ENCODE results near the gene FAAP20. TPM values are rescaled to one million over a fixed set of nuclear protein-coding genes. Genes with fewer than 3 reads are reported as not detected.

The FAAP20 gene, protein sequence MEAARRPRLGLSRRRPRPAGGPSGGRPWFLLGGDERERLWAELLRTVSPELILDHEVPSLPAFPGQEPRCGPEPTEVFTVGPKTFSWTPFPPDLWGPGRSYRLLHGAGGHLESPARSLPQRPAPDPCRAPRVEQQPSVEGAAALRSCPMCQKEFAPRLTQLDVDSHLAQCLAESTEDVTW
- 119 and 125 TPM in 2 replicates for total RNA-seq (2021)
- long read RNA-seq, transcript FAAP20-212 (3 exons, 701 nt), result minor isoform, 5 of 44 reads
- long read RNA-seq, transcript FAAP20-207 (4 exons, 1,544 nt), result major isoform, 8 of 44 reads
- long read RNA-seq, transcript FAAP20-202 (4 exons, 729 nt), result minor isoform, 5 of 44 reads
- long read RNA-seq, transcript FAAP20-203 (4 exons, 811 nt), result major isoform, 8 of 44 reads
- long read RNA-seq, partial matches to known transcripts, result 7 of 44 reads
- long read RNA-seq, other reads (novel, unspliced or antisense), result 11 of 44 reads

GRCh38 chr1:2194319-2194897, at the start of gene FAAP20:
Gene FAAP20 (minus strand): TSS chr1:2194772. CDS start chr1:2194749, 23 bp downstream.
- no peak within 1 kb of the TSS for H4K5ac ChIP-seq (ENCODE audit: insufficient read length, low read depth, low read length)
- DNase-seq, result peak; percentile 81
- H3K27me3 Mint-ChIP-seq (ENCODE audit: low read depth), result no peaks in the 10 kb centered on the region
- H3K79me2 ChIP-seq (ENCODE audit: insufficient read depth, low read length), result no peaks in the 10 kb centered on the region; the same call in 1 of the 2 replicates
- H3K23ac ChIP-seq (ENCODE audit: insufficient read length, low read depth, low read length), result no peak within 1 kb of the TSS
- no peak within 1 kb of the TSS; the same call in 1 of the 2 replicates for H3K14ac ChIP-seq (ENCODE audit: insufficient read depth, low read length)
- TF ChIP-seq, protein P1, sequence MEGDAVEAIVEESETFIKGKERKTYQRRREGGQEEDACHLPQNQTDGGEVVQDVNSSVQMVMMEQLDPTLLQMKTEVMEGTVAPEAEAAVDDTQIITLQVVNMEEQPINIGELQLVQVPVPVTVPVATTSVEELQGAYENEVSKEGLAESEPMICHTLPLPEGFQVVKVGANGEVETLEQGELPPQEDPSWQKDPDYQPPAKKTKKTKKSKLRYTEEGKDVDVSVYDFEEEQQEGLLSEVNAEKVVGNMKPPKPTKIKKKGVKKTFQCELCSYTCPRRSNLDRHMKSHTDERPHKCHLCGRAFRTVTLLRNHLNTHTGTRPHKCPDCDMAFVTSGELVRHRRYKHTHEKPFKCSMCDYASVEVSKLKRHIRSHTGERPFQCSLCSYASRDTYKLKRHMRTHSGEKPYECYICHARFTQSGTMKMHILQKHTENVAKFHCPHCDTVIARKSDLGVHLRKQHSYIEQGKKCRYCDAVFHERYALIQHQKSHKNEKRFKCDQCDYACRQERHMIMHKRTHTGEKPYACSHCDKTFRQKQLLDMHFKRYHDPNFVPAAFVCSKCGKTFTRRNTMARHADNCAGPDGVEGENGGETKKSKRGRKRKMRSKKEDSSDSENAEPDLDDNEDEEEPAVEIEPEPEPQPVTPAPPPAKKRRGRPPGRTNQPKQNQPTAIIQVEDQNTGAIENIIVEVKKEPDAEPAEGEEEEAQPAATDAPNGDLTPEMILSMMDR (conservative IDR thresholded peaks at IDR 0.05), result no peak
- H2AFZ ChIP-seq (ENCODE audit: low read length), result no peak within 1 kb of the TSS
- H3T11ph ChIP-seq (ENCODE audit: low read length), result no peak within 1 kb of the TSS
- H3K79me1 ChIP-seq (ENCODE audit: insufficient read depth, low read depth, low read length, poor library complexity, severe bottlenecking), result no peaks in the 10 kb centered on the region
- peaks cover 10 to 15% of the 10 kb centered on the region in 2 experiments for H3K4me1 Mint-ChIP-seq
- no peak within 1 kb of the TSS for H2AK5ac ChIP-seq (ENCODE audit: insufficient read length, low read length)
- H4K8ac ChIP-seq (replicated peaks; ENCODE audit: insufficient read length, low read depth, low read length), result no peak within 1 kb of the TSS
- no peak within 1 kb of the TSS for H2BK20ac ChIP-seq (ENCODE audit: low read depth, low read length, poor library complexity, severe bottlenecking)
- WGBS (ENCODE audit: extremely low coverage, insufficient read length, low lambda C conversion rate), result no CpG with 5 or more reads among the region's 63 CpGs
- H3K18ac ChIP-seq (ENCODE audit: insufficient read length, low read depth, low read length), result no peak within 1 kb of the TSS
- H3K27ac ChIP-seq (ENCODE audit: insufficient read length, low read depth, low read length), result no peak within 1 kb of the TSS
- no peaks in the 10 kb centered on the region for H4K20me1 ChIP-seq (ENCODE audit: control insufficient read depth, insufficient read depth, insufficient read length)
- H3K9me3 Mint-ChIP-seq, result no peaks in the 10 kb centered on the region
- no peak within 1 kb of the TSS for H4K91ac ChIP-seq (ENCODE audit: insufficient read length, low read depth, low read length)
- H3K23me2 ChIP-seq (ENCODE audit: insufficient read length, low read depth, low read length, poor library complexity, severe bottlenecking), result peaks cover 5% of the 10 kb centered on the region
- H3K27me3 ChIP-seq (ENCODE audit: insufficient read depth, low read length), result no peaks in the 10 kb centered on the region
- peak within 1 kb of the TSS; percentile 57 for H3K9ac ChIP-seq (ENCODE audit: extremely low read depth, insufficient read length, low read length)
- peak within 1 kb of the TSS; percentile 68 for H3K4me2 ChIP-seq (ENCODE audit: insufficient read depth, insufficient read length, low read length)
- no peak within 1 kb of the TSS for H3K56ac ChIP-seq (ENCODE audit: insufficient read length, low read depth, low read length)
- peak within 1 kb of the TSS; percentile 32 for H2BK12ac ChIP-seq (ENCODE audit: insufficient read length, low read depth, low read length)
- no peak within 1 kb of the TSS for H3K4ac ChIP-seq (ENCODE audit: low read depth, low read length)
- peaks cover 6 to 11% (median 8%) of the 10 kb centered on the region in 3 experiments; a peak in 6 of 7 replicates for H3K36me3 Mint-ChIP-seq (ENCODE audit: insufficient read depth in 1 of 3, low read depth in 3 of 3)
- peak within 1 kb of the TSS in 2 of 3 experiments; percentile 52 to 79; a peak in 2 of 7 replicates for H3K27ac Mint-ChIP-seq
- H3K4me1 ChIP-seq (ENCODE audit: insufficient read depth, low read length), result no peaks in the 10 kb centered on the region
- H2BK5ac ChIP-seq (ENCODE audit: insufficient read length, low read length), result no peak within 1 kb of the TSS
- H2BK15ac ChIP-seq (ENCODE audit: low read depth, low read length), result no peak within 1 kb of the TSS
- peak within 1 kb of the TSS; percentile 73 to 85 for H3K4me3 Mint-ChIP-seq
- no peaks in the 10 kb centered on the region for H3K9me3 ChIP-seq (ENCODE audit: control insufficient read depth, low read depth, low read length)
- no peak within 1 kb of the TSS for H2BK120ac ChIP-seq (ENCODE audit: low read depth, low read length, poor library complexity, severe bottlenecking)

All from H9 (cell line).